HG03025 (cell line): ENCODE data around the gene DYNC2I2.
"Not testable (repeated sequence)": the region's sequence is repeated elsewhere in the genome, so short reads cannot be mapped to it uniquely, and the experiment has no call there.

ENCODE experiments used
- ATAC-seq: cut with Tn5 transposase; IDR thresholded peaks from one replicate; pipeline ENCODE4 v1.9.1; 2021; ENCODE audit warnings: mild to moderate bottlenecking, moderate library complexity; ENCODE audit not compliant: unreplicated experiment, low FRiP score

DYNC2I2 gene

DNA sequence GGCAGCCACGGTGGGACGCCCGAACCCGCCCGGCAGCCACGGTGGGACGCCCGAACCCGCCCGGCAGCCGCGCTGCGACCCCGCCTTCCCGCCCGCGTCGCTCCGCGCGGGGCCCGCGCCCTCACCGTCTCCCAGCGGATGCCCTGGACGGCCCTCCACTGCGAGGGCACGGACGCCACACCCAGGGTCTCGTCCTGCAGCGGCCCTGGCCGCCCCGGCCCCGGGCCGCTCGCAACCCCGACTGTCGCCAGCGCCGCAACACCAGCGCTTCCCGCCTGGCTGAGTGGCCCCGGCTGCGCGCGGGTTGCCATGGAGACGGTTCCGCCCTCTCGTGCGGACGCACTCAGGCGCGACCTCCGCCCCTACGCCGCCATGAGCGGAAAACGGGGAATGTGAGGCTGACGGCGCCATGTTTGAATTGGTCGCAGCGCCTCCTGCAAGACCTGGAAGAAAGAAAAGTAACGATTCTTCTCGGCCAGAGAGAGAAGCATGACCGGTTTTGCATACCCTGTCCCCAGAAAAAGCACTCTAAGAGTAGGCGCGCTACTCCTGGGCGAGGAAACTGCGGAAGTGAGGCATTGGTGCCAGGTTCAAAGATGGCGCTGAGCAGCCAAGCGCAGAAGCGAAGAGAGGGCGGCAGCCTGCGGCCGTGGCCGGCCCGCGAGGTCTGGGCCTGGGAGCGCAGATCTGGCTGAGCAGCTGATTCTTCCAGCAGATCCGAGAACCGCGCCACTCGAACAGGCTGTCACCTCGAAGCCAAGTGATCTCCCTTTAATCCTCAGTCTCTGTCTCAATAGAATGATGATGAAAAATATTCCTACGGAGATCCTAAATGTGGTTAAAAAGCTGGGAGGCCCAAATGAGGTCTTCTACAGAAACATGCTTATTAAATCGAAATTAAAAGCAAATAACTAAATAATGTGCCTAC is at the start of gene DYNC2I2:
DYNC2I2 (minus strand) TSS at position 432 of the 928 bp plus-strand sequence; CDS start at position 311, 121 bp downstream.
- ATAC-seq: peak; percentile 68

DNA sequence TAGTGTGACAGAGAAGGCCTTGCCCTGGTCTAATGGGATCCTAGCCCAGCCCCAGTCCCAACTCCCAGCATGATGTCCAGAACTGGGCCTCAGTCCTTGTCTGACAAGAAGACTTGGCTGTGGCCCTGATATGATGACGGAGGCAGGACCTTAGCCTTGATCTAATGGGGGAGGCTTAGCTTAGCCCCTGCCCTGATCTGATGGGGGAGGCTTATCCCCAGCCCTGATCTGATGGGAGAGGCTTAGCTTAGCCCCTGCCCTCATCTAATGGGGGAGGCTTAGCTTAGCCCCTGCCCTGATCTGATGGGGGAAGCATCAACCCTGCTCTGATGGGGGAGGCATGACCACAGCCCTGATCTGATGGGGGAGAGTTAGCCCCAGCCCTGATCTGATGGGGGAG is 49.4 kb upstream of the DYNC2I2 start:
- ATAC-seq: no peak

DNA sequence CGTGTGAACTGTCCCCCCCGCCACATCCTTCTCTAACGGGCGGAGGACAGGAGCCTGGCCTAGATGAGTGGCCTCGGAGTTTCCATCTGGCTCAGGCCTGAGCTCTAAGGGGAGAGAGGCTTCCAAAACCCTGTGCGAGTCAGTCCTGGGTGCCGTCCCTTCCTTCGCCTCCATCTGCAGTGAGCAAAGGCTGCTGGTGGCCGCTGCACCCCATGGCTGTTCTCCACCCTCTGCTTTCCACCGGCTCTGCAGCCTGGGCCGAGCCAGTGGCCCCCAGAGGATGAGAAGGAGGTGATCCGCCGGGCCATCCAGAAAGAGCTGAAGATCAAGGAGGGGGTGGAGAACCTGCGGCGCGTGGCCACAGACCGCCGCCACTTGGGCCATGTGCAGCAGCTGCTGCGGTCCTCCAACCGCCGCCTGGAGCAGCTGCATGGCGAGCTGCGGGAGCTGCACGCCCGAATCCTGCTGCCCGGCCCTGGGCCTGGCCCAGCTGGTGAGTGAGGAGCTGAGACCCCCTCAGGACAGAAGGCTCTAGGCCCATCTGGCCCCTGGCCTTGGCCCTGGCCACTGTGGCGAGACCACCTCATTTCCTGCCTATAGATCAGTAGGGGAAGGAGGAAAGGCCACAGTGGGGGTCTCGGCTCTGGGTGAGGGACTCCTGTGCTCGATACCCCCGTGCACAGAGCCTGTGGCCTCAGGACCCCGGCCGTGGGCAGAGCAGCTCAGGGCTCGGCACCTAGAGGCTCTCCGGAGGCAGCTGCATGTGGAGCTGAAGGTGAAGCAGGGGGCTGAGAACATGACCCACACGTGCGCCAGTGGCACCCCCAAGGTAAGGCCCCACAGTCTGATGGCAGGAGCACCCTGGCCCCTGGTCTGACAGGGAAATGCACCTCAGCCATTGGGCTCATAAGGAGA is 48.7 kb upstream of the DYNC2I2 start:
- ATAC-seq: no peak

DNA sequence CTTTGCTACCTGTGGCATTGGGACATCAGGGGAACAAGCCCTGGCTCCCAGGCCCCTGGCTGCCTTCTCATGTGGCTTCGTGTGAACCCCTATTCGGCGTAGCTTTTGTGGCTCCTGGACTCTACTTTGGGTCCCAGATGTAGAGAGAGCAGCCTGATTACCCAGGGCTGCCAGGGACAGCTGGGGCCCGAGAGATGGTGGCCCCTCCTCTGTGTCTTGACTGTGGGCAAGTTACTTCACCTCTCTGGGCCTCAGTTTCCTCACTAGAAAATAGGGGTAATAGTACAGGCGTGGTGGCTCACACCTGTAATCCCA is 47.7 kb upstream of the DYNC2I2 start:
- ATAC-seq: no peak

DNA sequence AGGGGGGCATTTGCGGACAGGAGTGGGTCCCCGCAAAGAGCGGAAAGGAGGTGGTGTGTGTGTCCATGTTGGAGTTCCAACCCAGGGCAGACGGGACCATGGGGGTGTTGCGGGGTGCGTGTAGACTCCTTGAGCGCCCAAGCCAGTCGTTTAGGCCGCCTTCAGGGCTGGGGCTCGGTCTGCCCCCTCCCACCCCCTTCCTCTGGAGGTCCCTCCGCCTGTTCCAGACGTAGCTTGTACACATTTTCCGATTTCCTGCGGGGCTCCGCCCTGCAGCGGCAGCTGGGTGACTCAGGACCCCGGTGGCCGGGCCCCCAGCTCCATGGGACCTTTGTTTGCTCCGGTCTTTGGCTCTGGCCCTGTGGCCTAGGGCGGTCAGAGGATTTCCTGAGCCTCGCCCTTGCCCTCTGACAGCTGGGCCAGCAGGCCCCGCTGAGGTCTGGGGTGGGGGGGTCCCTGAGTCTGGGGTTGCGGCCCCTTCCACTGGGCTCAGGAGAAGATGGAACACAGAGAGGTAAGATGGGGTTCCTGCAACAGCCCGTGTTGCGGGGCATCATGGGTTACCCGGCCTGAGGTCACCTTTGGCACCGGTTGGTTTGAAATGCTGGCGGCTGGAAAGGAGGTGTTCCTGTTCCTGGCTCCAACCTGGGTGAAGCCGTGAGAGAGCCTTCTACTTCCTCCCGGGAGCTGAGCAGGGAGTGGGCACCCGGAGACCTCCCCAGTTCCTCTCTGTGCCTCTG is 47.1 kb upstream of the DYNC2I2 start:
- ATAC-seq: no peak

DNA sequence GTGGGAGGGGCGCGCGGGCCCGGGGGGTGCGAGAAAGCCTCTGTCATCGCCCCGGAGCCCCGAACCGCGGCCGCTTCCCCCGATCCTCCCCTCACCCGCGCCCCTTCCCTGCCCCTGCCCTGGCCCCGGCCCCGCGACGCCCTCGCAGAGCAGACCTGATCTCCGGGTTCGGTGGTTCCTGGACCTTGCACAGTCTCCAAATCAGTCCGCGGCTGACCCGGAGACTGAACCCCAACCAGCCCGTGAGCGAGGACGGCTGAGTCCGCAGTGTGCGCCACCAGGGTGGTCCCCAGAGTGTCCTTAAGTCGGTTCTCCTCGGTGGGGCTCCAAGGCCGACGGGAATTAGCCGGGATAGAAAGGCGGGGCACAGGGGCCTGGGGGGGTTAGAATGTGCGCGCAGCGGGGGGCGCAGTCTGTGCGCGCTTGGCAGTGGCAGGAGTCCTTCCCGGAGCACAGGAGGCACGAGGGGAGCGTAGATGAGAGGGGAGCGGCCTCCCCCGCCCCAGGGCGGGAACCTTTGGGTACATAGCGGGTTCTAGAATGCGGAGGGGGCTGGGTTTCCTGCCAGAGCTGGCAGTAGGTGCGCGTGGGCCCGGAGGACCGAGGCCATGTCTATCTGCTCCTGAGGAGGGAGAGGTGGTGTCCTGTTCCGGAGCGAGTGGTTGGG is 46.4 kb upstream of the DYNC2I2 start:
- peak; percentile 12 for ATAC-seq

DNA sequence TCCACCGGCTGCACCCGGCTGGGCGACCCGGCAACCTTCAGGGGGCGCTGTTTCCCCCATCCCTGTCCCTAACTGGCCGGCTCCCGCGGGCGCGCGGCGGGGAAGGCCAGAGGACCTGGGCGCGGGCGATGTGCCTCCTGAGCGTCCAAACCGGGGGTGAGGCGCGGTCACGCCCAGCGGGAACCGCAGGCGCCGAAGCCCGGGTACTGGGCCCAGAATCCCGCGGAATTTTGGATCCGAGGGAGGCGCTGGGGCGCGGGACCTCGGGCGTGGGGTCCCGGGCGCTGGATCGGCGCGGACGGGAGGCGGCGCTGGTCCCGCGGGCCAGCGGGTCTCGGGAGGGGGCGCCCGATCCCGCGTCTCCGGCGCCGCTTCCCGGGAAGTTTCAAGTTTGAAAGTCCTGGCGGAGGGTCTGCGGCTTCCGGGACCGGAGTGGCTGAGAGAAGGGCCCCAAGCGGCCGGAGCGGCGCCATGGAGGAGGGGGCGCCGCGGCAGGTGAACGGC is 45.9 kb upstream of the DYNC2I2 start, which contains the start of gene PKN3:
PKN3 (plus strand) TSS at position 59 of the 504 bp plus-strand sequence; CDS start at position 472, 413 bp downstream.
- peak; percentile 64 for ATAC-seq

DNA sequence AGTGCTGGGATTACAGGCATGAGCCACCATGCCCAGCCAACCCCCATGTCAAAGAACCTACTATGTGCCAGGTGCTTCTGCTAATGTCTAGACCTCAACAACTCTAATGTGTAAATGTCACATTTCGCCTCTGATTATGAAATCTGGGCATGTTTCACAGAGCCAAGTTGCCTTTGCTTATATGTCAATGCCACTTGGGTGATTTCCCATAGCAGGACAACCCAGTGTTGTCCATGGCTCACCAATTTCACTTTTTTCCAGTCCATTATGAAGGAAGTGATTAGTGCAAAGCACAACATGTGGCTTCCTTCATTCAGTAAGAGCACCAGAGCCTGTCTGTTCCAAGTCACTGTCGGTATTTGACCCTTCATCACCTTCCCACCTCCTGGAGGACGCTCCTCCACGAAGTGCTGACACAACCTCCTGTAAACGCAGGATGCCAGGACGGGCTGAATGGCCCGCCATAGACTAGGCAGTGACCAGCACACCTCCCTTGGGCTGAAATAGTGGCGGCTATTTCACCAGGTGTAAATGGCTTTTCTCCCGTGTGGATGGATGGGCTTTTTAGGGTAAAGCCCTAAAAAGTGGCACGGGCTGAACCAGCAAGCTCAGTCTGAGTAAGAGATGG is 44.7 kb upstream of the DYNC2I2 start:
- no peak for ATAC-seq

DNA sequence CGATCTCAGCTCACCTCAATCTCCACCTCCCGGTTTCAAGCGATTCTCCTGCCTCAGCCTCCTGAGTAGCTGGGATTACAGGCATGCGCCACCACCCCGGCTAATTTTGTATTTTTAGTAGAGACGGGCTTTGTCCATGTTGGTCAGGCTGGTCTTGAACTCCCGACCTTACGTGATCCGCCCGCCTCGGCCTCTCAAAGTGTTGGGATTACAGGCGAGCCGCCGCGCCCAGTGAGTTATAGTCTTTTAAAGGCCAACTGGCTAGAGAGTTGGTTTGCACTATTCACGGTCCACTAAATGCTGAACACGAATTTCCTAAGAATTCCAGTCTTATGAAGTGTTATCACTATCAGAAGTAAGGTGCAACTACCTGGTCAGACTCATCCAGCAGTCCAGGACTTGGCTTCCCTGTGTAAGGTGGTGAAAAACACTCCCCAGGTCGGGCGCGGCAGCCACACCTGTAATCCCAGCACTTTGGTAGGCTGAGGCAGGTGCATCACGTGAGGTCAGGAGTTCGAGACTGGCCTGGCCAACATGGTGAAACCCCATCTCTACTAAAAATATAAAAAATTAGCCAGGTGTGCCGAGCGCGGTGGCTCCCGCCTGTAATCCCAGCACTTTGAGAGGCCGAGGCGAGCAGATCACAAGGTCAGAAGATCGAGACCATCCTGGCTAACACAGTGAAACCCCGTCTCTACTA is 42.6 kb upstream of the DYNC2I2 start:
- ATAC-seq: not testable (repeated sequence)

DNA sequence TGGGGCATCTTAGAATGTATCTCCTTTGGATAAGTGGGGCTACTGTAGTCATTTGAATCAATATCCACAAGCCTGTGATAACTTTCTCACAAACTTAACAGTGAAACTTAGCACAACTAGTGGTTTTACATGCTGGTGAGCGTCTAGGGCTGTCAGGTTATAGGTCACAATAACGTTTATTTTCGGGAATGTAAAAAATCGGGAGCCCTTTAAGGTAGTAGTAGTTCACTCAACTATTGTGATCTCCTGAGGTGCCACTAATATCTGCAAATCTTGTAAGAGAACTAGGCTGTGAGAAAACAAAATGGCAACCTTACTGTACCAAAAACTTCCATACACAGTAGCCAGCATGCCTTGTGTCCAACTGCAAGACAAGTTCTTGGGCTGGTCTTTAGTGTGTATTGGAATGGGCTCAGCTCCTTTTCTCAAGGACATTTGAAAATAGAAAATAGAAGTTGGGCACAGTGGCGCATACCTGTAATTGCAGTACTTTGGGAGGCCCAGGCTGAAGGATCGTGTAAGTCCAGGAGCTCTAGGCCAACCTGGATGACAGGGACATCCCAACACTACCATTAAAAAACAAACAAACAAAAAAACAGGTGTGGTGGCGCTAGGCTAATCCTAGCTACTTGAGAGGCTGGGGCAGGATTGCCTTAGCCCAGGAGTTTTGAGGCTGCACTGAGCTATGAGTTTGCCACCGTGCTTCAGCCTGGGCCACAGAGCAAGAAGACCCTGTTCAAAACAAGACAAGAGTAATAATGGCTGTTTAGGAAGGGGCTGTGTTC is 40.5 kb upstream of the DYNC2I2 start:
- ATAC-seq: no peak

DNA sequence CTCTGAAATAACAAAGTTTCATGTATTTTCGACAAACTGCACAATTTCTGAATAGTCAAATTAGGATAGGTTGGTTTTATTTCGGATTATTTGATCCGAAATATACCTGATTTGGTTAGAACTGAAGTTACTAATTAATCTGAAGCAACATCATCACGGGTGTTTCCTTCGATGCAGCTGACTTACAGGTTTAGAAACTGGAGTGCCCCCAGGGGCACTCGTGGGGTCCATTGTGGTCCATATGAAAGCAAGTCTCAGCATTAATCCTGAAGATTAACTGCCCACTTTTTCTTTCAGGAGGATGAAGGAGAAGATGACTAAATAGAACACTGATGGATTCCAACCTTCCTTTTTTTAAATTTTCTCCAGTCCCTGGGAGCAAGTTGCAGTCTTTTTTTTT is 37.7 kb upstream of the DYNC2I2 start:
- no peak for ATAC-seq

DNA sequence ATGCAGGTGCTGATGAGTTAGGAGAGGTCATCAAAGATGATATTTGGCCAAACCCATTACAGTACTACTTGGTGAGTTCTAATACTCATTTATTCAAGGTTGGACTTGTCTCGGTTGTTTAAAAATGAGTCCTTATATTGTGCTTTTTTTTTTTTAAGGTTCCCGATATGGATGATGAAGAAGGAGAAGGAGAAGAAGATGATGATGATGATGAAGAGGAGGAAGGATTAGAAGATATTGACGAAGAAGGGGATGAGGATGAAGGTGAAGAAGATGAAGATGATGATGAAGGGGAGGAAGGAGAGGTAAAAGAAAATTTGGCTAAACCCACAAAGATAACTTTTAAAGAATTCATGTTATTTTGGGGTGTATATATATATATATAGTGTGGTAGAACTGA is 37.1 kb upstream of the DYNC2I2 start:
- ATAC-seq: not testable (repeated sequence)

DNA sequence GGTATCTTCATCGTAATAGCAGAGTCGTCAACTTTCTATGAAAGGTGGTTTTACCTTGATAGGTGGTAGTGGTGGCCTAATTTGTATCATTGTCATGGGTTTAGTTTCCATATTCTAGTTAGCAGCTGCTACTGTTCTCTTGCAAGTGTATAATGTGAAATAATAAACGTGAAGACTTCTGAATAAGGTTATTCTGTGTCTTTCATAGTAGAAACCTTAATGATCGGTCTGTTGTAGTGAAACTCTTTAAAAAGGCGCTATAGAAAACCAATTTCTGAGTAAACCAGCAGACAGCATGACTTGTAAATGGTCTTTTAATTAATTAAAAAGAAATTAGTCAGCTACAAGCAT is 34.0 kb upstream of the DYNC2I2 start:
- ATAC-seq: no peak

DNA sequence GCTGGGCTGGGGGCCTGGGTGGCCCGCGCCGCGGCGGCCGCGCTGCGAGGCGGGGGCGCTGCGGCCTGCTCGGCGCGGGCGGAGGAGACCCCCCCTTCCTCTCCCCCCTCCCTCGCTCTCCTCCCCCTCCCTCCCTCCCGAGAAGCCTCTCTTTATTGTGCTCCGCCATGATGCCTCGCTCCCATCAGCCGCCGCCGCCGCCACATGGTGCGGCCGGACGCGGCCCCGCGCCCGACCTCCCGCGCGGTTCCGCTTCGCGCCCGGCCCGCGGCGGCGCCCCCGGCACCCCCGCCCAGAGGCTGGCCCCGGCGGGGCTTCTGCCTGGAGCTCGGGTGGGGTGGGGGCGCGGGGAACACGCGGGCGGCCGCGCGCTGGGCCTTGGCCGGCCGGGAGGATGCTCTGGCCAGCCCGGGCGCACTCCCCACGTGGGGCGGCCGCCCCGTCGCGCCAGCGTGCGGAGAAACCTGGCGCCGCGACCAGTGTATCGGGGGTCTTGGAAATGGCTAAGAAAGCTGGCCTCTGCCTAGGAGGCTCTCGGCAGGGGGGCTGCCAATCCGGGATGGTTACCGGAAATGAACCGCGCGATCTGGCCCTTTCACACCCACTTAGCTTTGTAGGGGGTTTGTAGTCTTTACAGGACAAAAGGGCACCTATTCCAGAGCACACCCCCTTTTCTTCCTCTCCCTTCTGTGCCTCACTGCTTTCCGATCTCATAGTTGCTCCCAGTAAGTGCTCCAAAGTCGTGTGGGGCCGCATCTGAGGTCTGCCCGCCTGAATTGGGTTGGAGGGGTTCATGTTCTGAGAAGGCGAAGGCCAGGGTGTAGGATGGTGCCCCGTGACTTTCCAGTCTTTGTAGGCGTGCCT is 33.4 kb upstream of the DYNC2I2 start:
- peak; percentile 13 for ATAC-seq

DNA sequence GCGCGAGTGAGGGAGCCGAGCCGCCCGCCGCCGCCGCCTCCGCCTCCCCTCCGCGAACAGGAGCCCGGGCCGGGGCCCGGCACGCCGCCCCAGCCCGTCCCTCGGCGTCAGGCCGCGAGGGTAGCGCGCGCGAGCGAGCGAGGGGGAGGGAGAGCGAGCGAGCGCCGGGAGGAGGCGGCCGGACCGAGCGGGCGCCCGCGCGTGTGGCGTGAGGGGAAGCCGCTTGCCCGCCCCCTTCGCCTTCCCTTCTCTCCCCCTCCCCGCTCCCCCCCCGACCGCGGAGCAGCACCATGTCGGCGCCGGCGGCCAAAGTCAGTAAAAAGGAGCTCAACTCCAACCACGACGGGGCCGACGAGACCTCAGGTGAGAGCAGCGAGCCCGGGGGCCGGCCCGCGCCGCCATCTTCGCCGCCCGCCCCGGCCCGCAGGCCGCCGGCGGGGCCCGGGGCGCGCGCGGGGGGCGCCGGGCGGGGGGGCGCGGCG is 32.7 kb upstream of the DYNC2I2 start:
- ATAC-seq: peak; percentile 11

DNA sequence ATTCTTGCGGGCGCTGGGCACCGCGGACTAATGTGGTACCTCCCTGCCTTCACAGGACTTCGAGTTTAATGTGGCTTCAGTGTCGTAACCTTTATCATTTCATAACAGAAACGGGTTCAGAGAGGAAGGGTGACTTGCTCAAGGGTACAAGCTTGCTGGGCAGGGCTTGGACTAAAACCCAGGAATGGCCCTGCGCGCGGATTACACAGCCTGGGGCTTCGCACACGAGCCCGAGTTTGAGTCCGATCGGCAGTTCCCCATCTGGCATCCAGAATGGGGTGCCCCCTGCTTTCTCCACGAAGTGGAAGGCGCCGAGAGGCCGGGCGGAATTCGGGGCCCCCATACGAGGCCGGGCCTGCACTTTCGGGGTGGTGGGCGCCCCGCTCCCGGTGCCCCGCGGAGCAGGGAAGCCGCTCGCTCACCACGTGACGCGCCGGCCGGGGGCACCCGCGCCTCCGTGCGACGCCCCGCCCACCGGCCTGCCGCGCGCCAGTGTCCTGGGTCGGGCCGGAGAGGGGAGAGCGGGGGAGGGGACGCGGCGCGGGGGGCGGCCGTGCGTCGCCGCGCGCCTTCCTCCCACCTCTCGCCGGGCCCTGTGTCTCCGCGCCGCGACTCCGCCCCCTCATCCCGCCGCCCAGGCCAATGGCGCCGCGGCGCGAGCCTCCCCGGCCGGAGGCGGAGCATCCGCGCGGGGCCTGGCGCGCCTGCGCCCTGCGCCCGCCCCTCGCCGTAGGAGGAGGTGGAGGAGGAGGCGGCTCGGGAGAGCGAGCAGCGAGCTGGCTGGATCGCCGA is 32.0 kb upstream of the DYNC2I2 start, which contains the start of gene SET:
SET (plus strand) TSS at position 722 of the 792 bp plus-strand sequence. CDS start 361 bp downstream, outside the sequence.
- ATAC-seq: peak; percentile 72
